Tibial nerve (tissue), 4 donors: ENCODE results near the gene PPIP5K2. TPM values are rescaled to one million over a fixed set of nuclear protein-coding genes. Genes with fewer than 3 reads are reported as not detected.
A peak's percentile ranks its signal among the peaks of the same experiment; 100 is the strongest.
"Not testable (repeated sequence)": the region's sequence is repeated elsewhere in the genome, so short reads cannot be mapped to it uniquely, and the experiment has no call there.

Experiments used
- DNase-seq, 2 donors: peaks; one replicate each; pipeline ENCODE4 v3.0.0-alpha.2; 2019; ENCODE audit warnings: low spot score in 2 of 2
- H3K27ac ChIP-seq, 4 donors: fragments of 200-600 bp; sonication (generic) in 3 of 4; one replicate each; pipeline ENCODE4 v1.5.1; 2017 to 2019; ENCODE audit warnings: mild to moderate bottlenecking in 1 of 4
- H3K27me3 ChIP-seq, 2 donors: fragments of 200-600 bp; sonication (generic) in 1 of 2; one replicate each; pipeline versions ENCODE4 v1.5.1 to v1.6.0; 2017 to 2019
- H3K36me3 ChIP-seq, 3 donors: fragments of 200-600 bp; sonication (generic); one replicate each; pipeline ENCODE4 v1.5.1; 2018 to 2019
- H3K4me1 ChIP-seq, 4 donors: fragments of 200-600 bp; sonication (generic) in 3 of 4; one replicate each; pipeline ENCODE4 v1.5.1; 2017 to 2019
- H3K4me3 ChIP-seq, 4 donors: fragments of 200-600 bp; sonication (generic) in 3 of 4; one replicate each; pipeline ENCODE4 v1.5.1; 2017 to 2019; ENCODE audit warnings: mild to moderate bottlenecking in 1 of 4, moderate library complexity in 1 of 4
- H3K9me3 ChIP-seq, 4 donors: fragments of 200-600 bp; sonication (generic) in 3 of 4; one replicate each; pipeline ENCODE4 v1.5.1; 2017 to 2019
- CTCF ChIP-seq, 5 experiments: fragments of 200-600 bp in 3 of 5; fragments of 450-650 bp in 2 of 5; sonication (generic) in 3 of 5; IDR thresholded peaks; one replicate each; pipeline ENCODE4 v1.5.1; 2016 to 2019; ENCODE audit warnings: antibody characterized with exemption in 5 of 5, mild to moderate bottlenecking in 3 of 5, moderate library complexity in 2 of 5
- EP300 ChIP-seq, 2 donors: sonication (generic); formaldehyde crosslinking; IDR thresholded peaks; one replicate each; pipeline ENCODE4 v1.6.1; 2017; ENCODE audit warnings: antibody characterized with exemption in 2 of 2, mild to moderate bottlenecking in 1 of 2
- POLR2A ChIP-seq, 2 donors: fragments of 450-650 bp; IDR thresholded peaks; one replicate each; pipeline ENCODE4 v1.6.1; 2017; ENCODE audit warnings: antibody characterized with exemption in 2 of 2, mild to moderate bottlenecking in 2 of 2, moderate library complexity in 2 of 2
- WGBS, 2 donors: methylation state at CpG; one replicate each; pipeline ENCODE4 v1.1.5; 2018; 5-methylcytosine and 5-hydroxymethylcytosine counted together
- total RNA-seq, 4 donors: library from RNA; depleted of rRNA; stranded (reverse); fragments of >200 nt; gene quantifications; one replicate each; pipeline ENCODE4 v1.1.0, GENCODE V29; 2016

The PPIP5K2 gene
- 10 to 100 TPM; 36.6 to 62.1 (median 44.7) TPM for total RNA-seq

GRCh38 chr5:103119765-103120606 is at the start of gene PPIP5K2, which contains the start of gene GIN1:
PPIP5K2 (plus strand) TSS chr5:103120301; CDS start chr5:103129590, 9,289 bp downstream.
GIN1 (minus strand) TSS chr5:103120138; CDS start chr5:103108707, 11,431 bp downstream.
- Histone ChIP-seq H3K27me3 (no peaks in the 10 kb centered on the region), H3K4me3 (peak within 1 kb of the TSS; percentile 61 to 89 (median 70)), H3K9me3 (no peaks in the 10 kb centered on the region), H3K36me3 (no peaks in the 10 kb centered on the region), H3K4me1 (peaks cover 0 to 39% (median 7%) of the 10 kb centered on the region in 4 donors), H3K27ac (peak within 1 kb of the TSS; percentile 90 to 92 (median 91))
- 1% methylated on average over 46 of the region's 46 CpGs for WGBS, 2 donors
- DNase-seq: peak; percentile 86 to 97
- TF ChIP-seq EP300 (IDR thresholded peaks at IDR 0.05): peak; percentile 85 to 95
- peak in 3 of 5 experiments; percentile 13 to 39 (median 14) for TF ChIP-seq CTCF (IDR thresholded peaks at IDR 0.05)
- peak; percentile 23 to 52 for TF ChIP-seq POLR2A (IDR thresholded peaks at IDR 0.05)

- not testable (repeated sequence) for DNase-seq, H3K4me3 ChIP-seq, H3K4me1 ChIP-seq, H3K27ac ChIP-seq, H3K36me3 ChIP-seq, H3K27me3 ChIP-seq
- H3K9me3 ChIP-seq: peaks cover 0 to 59% (median 5%) of the 10 kb centered on the region in 4 donors
- WGBS, 2 donors: 72 to 90% methylated on average over 4 of the region's 4 CpGs
Measured at GRCh38 chr5:103073500-103073899, 46.6 kb upstream of the PPIP5K2 start.

DNA sequence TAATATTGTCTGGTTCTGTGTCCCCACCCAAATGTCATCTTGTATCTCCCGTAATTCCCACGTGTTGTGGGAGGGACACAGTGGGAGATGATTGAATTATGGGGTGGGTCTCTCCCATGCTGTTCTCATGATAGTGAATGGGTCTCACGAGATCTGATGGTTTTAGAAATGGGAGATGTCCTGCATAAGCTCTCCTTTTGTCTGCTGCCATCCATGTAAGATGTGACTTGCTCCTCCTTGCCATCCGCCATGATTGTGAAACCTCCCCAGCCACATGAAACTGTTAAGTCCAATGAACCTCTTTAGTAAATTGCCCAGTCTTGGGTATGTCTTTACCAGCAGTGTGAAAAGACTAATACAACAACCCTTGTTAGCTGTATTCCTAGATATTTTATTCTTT is 44.7 kb upstream of the PPIP5K2 start:
- DNase-seq: no peak
- Histone ChIP-seq H3K4me3 (no peak overlapping the region), H3K36me3 (no peaks in the 10 kb centered on the region), H3K4me1 (no peaks in the 10 kb centered on the region), H3K27ac (no peak overlapping the region), H3K27me3 (no peaks in the 10 kb centered on the region), H3K9me3 (peaks cover 0 to 78% (median 5%) of the 10 kb centered on the region in 4 donors)
- WGBS, 2 donors: 91 to 92% methylated on average over 4 of the region's 4 CpGs
- TF ChIP-seq EP300 (IDR thresholded peaks at IDR 0.05) (no peak), CTCF (IDR thresholded peaks at IDR 0.05) (no peak), POLR2A (IDR thresholded peaks at IDR 0.05) (no peak)

- Histone ChIP-seq H3K9me3 (peaks cover 0 to 98% (median 10%) of the 10 kb centered on the region in 4 donors), H3K36me3 (peaks cover 0 to 11% (median 1%) of the 10 kb centered on the region in 3 donors), H3K4me1 (no peaks in the 10 kb centered on the region), H3K27ac (no peak overlapping the region), H3K27me3 (no peaks in the 10 kb centered on the region), H3K4me3 (no peak overlapping the region)
- TF ChIP-seq POLR2A (IDR thresholded peaks at IDR 0.05): no peak
- WGBS, 2 donors: 94 to 100% methylated on average over 3 of the region's 4 CpGs
- no peak for DNase-seq
Measured at GRCh38 chr5:103079796-103080195, 40.3 kb upstream of the PPIP5K2 start.

- H3K27me3 ChIP-seq: no peaks in the 10 kb centered on the region
- no peak for DNase-seq
- H3K36me3 ChIP-seq: peaks cover 2 to 72% (median 19%) of the 10 kb centered on the region in 3 donors
- TF ChIP-seq EP300 (IDR thresholded peaks at IDR 0.05) (no peak), CTCF (IDR thresholded peaks at IDR 0.05) (no peak), POLR2A (IDR thresholded peaks at IDR 0.05) (no peak)
- no peak overlapping the region for H3K4me3 ChIP-seq
- H3K4me1 ChIP-seq: no peaks in the 10 kb centered on the region
- H3K9me3 ChIP-seq: peaks cover 0 to 34% (median 8%) of the 10 kb centered on the region in 4 donors
- 91 to 95% methylated on average over 1 of the region's 1 CpG for WGBS, 2 donors
- H3K27ac ChIP-seq: no peak overlapping the region
Measured at GRCh38 chr5:103086547-103086946, 33.6 kb upstream of the PPIP5K2 start.

- H3K4me3 ChIP-seq: no peak overlapping the region
- H3K27ac ChIP-seq: no peak overlapping the region
- WGBS, 2 donors: 97 to 100% methylated on average over 1 of the region's 1 CpG
- H3K4me1 ChIP-seq: no peaks in the 10 kb centered on the region
- DNase-seq: no peak
- no peaks in the 10 kb centered on the region for H3K27me3 ChIP-seq
- no peak for TF ChIP-seq POLR2A (IDR thresholded peaks at IDR 0.05)
- no peak for TF ChIP-seq CTCF (IDR thresholded peaks at IDR 0.05)
- no peak for TF ChIP-seq EP300 (IDR thresholded peaks at IDR 0.05)
- H3K9me3 ChIP-seq: peaks cover 0 to 9% (median 0%) of the 10 kb centered on the region in 4 donors
- peaks cover 2 to 81% (median 19%) of the 10 kb centered on the region in 3 donors for H3K36me3 ChIP-seq
Measured at GRCh38 chr5:103089272-103089671, 30.8 kb upstream of the PPIP5K2 start.
